ENCODE data around the gene UVSSA.
"Not testable (repeated sequence)": the region's sequence is repeated elsewhere in the genome, so short reads cannot be mapped to it uniquely, and the experiment has no call there.

Gene UVSSA

GRCh38 chr4:1409491-1410425 lies 62.8 kb downstream of the UVSSA start:
- DNase-seq = no peak

DNA sequence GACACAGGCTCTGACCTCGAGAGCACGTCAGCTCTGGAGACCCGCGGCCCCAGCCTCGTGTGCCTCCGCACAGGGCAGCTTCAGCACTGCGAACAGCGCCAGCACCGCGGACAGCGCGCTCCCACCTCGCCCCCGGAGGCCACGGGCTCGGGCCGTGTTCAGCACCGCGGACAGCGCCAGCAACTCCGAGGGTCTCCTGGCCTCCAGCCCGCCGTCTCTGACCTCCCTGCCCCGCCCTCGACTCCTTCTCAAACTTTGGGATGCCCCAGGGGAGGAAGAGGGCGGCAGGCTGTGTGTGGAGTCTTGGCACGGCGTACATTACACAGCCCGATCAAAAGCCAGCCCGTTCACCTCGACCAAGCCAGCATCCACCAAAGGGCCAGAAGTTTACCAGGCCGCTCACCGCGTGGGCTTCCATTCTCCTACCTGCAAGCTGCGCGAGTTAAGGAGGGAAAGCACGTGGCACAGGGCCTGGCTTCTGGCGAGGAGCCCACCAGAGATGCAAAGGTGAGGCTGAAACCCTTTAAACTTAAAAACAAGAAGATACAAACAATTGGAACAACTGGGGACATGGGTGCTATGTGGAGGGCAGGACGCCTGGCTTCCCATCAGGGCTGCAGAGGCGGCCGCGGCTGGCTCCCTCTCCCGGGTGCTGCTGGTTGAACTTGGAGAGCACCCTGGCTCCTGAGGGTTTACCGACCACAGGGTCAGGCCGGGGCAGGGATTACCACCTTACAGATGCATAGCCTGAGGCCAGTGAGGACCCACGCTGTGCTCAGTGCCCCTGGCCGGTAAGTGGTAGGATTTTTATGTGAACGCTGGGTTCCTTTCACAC lies 63.7 kb downstream of the UVSSA start:
- DNase-seq = peak; percentile 78

DNA sequence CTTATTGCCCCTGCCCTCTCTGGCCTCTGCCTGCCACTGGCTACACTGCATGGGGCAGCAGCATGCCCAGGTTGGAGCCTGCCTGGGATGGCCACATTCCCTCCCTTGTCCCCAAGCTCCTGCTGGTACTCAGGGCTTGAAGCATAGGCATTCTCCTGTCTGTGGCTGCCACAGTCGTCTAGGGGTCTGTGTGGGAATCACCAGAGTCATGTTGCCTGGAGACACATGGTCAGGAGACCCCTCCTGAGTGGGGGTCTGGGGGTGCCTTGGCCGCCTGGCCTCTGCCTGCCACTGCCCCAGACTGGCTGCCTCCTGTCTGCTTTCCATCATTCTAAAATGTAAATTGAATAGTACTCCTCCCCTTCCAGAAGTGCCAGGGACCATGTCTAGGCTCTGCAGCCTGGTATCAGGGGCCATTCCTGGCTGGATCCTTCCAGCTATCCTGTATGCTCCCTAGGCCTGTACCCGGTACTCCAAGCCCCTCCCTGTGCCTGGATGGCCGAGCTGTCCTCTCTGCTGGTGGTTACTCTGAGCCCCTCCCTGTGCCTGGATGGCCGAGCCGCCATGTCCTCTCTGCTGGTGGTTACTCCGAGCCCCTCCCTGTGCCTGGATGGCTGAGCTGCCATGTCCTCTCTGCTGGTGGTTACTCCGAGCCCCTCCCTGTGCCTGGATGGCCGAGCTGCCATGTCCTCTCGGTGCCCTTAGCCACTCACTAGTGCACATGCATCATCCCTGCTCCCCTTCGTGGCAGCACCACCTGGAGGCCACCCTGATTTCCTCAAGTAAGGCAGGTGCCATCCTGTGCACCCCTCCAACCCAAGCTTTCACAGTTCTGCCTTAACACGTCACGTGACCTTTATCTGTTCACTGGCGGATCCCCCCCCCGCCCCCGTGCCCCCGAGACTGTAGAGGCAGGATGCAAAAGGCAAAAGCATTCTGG lies 64.7 kb downstream of the UVSSA start:
- DNase-seq = no peak

- no peak for DNase-seq
Measured at GRCh38 chr4:1412376-1413203, 65.6 kb downstream of the UVSSA start.

DNA sequence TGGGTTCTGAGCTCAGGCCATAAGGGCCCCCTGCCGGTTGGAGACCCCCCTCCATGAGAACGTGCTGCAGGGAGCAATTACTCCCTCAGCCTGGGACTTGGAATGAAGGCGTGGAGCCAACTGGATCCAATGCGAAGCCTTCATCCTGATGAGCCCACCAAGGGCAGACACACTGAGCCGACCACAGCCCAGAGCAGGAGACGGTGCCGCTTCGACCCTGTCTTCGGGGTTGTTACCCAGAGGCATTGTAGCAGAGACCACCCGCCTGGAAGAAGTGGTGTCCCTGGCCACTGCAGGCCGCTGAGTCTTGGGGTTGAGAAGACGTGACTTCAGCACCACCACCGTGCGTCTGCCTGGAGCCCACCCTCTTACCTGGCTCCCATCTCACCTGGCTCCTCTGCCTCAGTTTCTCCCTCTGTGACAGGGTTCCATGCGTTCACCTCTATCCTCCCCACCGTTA lies 66.2 kb downstream of the UVSSA start:
- DNase-seq = no peak

DNA sequence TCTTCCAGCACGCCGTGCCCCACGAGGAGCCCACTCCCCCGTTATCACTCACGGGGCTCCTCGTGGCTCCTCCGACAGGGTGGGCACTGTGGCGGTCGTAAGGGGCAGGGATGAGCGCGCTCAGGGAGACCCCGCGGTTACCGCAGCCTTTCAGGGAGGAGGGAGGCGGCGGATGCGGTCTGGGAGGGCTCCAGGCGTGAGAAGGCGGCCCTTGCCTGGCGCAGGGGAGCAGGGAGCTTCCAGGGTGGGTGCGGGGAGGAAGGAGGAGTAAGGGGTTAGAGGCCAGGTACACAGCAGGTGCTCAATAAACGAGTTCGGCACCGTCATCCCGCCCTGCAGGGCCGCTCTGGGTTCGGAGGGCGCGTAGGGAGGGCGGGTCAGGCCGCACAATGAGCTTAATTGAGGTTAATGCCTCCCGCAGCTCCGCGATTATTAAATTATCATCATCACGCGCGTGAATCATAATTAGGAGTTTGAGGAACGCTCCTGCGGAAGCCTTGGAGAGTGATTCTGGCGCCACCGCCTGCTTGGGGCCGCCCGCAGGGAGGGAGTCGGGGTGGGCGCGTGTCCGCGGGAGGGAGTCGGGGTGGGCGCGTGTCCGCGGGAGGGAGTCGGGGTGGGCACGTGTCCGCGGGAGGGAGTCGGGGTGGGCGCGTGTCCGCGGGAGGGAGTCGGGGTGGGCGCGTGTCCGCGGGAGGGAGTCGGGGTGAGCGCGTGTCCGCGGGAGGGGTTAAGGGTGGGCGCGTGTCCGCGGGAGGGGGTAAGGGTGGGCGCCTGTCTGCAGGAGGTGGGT lies 66.9 kb downstream of the UVSSA start:
- DNase-seq = no peak

GRCh38 chr4:1414831-1415680 lies 68.0 kb downstream of the UVSSA start:
- no peak for DNase-seq

DNA sequence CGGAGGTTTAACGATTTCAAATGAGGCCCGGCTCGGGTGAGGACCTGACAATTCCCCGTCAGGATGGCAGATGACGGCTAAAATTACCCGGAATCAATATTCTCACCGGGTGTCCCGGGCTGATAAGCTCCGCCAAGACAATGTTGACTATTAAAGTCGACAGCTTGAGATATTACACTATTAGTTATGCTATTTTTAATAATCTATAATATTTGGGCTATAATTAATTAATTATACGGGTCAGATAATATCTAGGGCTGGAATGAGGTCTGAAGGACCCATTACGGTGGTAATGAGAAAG lies 68.6 kb downstream of the UVSSA start:
- no peak for DNase-seq

- DNase-seq = no peak
Measured at GRCh38 chr4:1416051-1416947, 69.3 kb downstream of the UVSSA start.

DNA sequence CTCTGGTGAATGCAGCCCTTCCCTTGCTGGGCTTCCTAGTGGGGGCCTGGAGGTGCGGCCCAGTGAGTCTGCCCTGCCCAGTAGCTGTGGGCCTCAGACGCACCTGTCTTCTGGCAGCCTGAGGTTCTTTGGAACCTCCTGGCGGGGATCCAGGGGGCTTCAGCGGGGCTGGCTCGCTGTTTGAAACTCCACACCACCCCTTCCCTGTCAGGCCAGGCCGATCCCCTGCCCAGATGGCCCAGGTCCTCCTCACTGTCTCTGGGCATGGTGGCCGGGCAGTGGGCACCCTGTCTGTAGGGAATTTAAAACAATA lies 69.9 kb downstream of the UVSSA start:
- DNase-seq = no peak

DNA sequence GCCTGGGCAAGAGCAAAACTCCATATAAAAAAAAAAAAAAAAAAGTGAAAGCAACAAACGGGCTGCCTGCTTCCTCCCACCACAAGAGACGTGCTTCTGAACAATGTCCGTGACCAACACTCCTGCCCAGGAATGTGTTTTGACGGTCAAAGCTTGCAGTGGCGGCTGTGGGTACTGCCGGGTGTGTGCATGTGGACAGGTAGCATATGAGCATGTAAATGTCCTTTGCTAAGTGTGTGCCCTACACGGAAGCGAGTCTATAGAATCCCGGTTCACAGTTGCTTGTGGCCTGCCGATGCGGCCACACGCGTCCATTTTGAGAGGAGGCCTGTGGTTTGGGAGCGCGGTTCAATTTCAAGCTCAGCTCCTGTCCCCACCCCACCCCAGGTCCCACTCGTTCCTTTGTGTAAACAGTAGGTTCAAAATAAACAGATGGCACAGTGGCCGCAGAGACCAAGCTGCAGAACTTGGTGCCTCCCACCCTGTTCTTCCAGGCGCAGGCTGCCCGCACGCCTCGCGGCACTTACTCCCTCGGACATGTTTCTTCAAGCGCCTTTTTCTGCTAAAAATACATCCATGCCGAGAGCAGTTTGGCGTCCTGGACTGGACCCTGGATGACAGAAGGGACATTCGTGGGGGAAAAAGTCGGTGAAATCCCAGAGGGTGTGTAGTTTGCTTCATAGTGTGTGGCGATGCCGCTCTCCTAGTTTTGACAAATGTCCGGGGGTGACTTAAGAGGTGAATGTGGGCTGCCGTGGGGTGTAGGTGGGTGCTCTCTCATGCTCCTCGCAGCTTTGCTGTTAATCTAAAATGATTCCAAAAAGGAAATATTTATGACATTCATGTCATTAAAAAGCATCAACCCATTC lies 70.7 kb downstream of the UVSSA start:
- DNase-seq = no peak

DNA sequence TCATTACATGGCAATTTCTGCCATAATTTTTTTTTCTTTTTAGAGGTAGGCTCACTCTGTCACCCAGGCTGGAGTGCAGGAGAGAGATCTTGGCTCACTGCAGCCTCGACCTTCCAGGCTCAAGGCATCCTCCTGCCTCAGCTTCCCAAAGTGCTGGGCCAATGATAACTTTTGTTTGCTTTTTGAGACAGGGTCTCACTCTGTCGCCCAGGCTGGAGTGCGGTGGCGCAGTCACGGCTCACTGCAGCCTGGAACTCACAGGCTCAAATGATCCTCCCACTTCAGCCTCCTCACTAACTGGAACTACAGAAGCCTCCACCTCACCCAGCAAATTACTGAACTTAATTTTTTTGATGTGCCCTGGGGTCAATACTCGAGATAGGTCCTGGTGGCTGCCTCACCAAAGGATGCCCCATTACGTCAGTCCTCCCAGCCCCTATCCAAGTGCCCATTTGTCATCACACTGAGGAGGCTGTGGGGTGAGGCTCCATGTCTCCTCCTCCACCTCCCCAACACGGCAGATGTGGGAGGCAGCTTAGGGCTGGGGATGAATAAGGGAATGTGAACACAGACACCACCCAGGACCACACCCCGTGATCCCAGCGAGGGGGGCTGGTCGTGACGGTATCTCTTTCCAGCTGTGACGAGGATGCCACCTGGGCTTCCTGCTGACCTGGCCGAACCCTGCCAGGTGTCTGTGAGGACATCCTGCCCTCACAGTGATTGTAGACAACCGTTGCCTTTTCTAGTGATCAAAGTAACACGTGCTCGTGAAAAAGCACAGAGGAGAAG lies 71.7 kb downstream of the UVSSA start:
- no peak for DNase-seq

DNA sequence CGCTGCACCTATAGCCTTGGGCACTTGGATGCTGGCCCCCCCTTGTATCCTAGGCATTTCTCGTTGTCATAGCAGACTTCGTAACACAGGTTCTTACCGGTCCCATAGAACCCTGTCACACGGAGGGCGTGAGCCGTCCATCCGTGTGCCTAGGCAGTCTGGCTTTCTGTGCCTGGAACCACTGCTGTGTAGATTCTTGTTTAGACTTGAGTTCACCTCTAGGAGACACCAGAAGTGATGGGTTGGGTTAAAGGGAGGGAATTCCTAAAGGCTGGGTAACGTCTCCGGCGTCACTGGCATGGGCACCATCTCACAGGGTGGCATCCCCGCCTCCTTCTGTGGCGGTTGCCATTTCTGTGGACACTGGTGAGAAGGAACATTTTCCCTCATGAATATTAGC lies 72.7 kb downstream of the UVSSA start:
- no peak for DNase-seq

GRCh38 chr4:1421657-1422056 lies 74.6 kb downstream of the UVSSA start:
- no peak for DNase-seq

GRCh38 chr4:1427010-1427409 lies 80.0 kb downstream of the UVSSA start:
- no peak for DNase-seq

GRCh38 chr4:1443688-1444172 lies 96.7 kb downstream of the UVSSA start:
- DNase-seq = not testable (repeated sequence)
